ENCODE results near the gene MVB12B. TPM values are rescaled to one million over a fixed set of nuclear protein-coding genes. Genes with fewer than 3 reads are reported as not detected.

Gene MVB12B
- total RNA-seq, 2 donors from 2014 or later: 13.6 to 13.8 TPM

DNA sequence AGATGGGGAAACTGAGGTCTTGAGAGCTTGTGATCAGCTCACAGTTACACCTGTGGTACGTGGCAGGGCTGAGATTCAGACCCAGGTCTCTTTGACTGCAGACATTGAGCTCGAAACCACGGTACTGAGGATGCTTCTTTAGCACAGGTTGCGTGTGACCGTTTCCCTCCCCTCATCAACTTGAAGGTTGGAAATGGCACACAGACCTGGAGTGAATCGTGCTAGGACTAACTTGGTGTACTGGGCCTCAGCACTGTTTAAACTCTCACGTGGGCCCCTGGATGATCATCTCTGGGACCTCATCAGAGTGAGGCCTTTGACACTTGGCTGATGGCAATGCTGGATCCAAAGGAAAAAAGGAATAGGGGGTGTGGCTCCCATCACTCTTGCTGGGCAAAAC is 106.0 kb downstream of the MVB12B start:
- intact Hi-C loops (cut with DNase I): no loop called here

DNA sequence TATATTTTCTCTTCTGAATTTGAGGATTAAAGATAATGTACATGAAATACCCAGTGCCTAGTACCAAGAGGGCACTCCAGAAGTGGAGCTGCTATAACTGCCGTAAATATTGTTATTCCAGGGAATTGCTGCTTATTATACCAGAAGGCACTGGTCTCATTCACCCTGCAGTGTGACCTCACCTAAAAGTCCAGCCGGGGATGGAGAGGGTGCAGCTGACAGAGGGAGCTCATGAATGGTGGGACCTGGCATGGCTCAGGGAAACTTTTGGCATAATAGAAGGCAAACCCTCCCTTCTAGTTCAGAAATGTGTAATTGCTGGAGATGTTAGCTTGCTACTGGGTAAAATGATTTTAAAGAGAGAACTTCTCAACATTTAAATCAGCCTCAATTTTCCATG is 108.5 kb downstream of the MVB12B start:
- intact Hi-C loops (cut with DNase I): no loop called here
- DNase-seq (ENCODE audit: low spot score): no peak

More for the DNA sequence above, 106.0 kb downstream of the MVB12B start:
- no peak for DNase-seq (ENCODE audit: low spot score)

DNA sequence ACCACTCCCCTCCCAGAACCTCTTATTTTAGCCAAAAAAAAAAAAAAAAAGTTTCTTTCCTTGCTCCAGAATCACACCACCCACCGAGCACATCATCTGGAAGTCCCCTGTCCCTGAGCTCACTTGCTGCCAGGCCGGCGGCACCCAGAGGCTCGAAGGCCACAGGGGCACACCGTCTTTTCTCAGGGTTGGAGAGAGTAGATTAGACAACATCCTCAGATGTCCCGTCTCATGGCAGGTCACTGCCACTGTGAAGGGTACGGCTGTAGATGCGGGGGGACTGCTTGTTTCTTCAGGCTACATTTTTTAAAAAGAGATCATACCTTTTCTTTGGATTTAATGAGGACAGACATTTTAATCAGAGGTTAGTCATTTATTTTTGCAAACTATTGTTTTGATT is 109.0 kb downstream of the MVB12B start:
- DNase-seq (ENCODE audit: low spot score): no peak
- intact Hi-C loops (cut with DNase I): no loop called here

DNA sequence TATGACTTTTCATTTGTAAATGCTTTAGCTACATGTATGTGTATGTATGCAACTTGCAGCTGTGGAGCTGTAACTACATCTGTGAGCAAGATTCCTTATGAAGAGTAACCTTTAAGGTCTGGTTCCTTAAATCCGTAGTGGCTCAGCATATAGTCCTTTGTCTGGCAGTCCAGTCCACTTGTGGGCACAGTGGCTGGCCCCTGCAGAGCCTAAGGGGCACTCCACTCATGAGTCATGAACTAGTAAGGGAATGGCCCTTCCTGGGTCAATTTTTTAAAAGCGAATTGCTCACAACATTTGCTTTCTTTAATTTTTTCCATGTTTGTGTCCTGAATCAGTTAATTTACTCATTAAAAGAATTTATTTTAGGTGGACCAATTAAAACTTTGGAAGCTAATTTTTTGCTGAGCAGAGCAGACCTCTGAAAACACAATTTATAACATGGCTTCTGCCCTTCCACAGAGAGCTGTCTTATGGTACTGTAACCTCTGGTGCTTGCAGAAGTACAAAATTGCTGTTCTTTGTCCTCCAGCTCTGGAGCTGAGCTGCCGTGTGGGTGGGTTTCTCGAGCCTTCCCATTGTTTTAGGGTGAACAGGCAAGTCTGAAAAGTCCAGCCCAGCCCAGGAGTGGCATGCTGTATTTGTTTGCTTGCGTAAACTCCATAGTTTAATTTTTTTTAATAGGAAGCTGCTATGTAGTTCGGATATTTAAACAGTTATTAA is 110.1 kb downstream of the MVB12B start:
- DNase-seq (ENCODE audit: low spot score): no peak
- intact Hi-C loops (cut with DNase I): no loop called here

DNA sequence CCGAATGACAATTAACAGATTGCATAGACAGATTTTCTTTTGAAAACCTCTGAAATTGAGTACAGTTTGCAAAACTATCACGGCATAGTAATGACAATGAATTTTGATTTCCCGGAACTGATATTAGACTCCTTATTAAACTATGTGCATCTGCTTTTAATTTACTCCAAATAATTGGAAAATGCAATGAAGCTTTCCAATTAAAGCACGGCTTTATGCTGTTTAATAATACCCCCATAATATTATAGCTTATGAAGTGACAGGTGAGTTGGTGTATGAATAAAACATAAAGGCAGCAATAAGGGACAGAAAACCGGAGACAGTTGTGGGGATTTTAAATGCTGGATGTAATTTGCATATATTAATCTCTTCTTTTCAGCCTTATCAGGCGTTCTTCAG is 110.6 kb downstream of the MVB12B start:
- DNase-seq (ENCODE audit: low spot score): no peak

DNA sequence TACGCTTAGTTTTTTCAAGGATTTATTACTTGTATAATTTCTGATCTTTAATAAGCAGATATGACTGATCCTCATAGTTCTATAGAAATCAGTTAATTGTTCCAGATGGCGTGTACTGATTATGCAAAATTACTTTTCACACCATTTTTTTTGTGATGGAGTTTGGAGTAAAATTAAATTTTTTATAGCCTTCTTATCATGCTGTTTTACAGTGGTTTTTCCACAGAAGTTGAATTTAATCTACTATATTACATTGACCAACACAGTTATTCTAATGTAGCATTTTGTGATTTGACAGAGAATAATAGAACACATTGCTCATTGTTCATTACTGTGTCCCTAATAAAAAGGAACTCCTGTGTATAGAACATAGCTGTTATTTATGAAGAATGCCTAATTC is 111.1 kb downstream of the MVB12B start:
- no peak for DNase-seq (ENCODE audit: low spot score)
- intact Hi-C loops (cut with DNase I): no loop called here

More for the DNA sequence above, 110.6 kb downstream of the MVB12B start:
- intact Hi-C loops (cut with DNase I): no loop called here

DNA sequence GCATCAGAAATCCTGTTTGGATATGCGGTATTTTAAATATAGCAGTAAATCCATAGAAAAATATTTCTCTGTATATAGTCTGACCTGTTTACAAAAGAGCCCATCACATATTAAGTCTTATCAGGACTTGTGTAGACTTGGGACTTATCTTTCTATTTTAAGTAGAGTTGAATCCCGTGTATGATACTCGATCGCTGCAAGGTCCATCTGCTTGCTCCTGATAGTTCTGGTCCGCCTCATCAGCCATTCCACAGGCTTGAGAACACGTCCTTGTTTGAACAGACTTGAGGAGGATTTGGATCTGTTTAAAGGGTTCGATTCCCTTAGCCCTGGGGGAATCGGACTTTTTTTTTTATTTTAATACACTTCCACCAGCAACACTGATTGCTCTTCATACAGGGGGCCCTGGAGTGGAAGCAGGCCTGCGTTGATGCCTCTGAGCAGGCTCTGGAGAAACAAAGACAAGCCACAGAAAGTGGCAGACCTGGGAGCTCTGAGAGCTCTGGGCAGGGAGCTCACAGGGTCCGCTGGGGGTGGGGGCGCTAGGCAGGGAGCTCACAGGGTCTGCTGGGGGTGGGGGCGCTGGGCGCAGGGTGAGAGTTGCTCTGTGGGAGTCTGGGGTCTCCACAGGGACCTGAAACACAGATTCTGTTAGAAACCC is 112.2 kb downstream of the MVB12B start:
- intact Hi-C loops (cut with DNase I): no loop called here
- DNase-seq (ENCODE audit: low spot score): no peak

DNA sequence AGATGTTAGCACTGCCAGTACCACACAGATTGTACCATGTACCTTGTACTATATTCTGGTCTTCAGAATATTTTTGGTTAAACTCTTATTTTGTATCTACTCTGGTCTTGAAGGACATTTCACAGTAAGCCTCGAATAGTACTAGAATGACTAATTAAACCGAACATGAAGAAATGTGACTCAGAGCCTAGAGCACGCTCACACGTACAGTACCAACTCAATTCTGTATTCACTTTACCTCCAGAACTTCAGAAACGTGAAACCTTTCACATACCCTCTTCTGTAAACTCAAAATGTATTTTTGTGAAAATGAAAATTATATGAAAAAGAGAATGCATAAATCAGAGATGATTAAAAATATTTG is 112.8 kb downstream of the MVB12B start:
- no peak for DNase-seq (ENCODE audit: low spot score)

DNA sequence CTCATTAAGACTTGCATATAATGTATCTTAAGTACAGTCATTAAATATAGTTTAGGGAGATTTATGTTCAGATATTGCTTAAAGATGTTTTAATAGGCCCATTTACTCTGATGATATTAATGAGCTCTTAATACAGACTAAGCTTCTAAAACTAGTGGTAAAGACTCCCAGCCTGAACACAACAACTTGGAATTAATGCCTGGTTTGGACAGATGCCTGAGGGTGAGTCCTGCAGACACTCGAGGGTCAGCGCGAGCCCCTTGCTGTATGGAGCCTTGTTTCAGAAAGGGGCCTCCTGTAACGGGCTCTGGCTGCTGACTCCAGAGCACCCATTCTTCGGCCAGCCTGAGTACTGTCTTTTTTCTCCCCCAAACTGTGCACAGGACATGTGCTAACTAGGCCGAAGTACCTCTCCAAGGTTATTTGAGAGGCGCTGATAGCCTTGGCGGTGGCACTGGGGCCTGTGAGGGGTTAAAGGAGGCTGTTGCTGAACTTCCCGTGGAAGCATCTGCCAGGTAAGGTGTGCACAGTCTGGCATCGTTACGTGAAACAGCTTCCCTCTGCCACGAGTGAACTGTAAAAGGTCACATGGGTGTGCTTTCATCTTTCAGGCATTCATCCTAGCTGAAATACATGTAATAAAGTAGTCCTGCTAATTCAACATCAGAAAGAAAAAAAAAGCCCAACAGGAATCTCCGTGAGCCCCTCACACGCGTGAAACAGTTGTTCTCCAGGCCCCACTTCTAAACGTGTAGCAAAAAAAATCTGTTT is 113.4 kb downstream of the MVB12B start:
- DNase-seq (ENCODE audit: low spot score): no peak
- intact Hi-C loops (cut with DNase I): no loop called here

More for the DNA sequence above, 112.8 kb downstream of the MVB12B start:
- intact Hi-C loops (cut with DNase I): no loop called here

DNA sequence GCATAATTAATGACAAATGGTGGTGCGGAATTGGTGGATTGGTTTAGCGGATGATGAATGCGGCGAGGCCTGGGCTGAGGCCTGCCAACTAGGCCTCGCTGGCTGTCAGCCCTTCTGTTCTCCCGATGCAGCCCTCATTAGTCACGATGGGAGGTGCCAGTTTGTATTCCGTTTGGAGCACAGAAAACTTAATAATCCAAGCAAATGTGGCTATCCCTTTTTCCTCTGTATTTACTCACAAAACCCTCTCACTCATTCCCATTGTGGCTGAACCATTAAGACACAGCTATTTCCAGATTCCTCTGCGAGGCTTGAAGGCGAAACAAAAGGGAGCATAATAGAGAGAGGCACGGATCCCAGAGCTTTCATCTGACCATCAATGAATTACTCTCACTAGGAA is 114.3 kb downstream of the MVB12B start:
- intact Hi-C loops (cut with DNase I): no loop called here
- no peak for DNase-seq (ENCODE audit: low spot score)

DNA sequence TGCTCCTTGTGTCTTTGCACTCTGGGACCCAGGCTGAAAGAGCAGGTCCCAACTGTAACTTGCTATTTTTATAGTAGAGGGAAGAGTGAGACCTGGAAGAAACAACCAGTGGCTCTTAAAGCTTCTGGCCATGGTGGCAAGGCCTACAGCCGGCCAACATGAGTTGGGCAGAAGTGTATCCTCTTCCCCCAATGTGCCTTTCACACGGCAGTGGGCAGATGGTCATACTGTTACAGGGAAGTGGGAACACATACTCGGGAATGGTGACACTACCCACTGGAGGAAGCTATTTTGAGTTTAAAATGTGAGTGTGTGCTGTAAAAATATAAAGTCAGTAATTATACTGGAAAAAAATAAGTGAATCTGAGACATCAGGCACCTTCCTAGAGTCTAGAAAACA is 116.0 kb downstream of the MVB12B start:
- intact Hi-C loops (cut with DNase I): no loop called here
- no peak for DNase-seq (ENCODE audit: low spot score)

DNA sequence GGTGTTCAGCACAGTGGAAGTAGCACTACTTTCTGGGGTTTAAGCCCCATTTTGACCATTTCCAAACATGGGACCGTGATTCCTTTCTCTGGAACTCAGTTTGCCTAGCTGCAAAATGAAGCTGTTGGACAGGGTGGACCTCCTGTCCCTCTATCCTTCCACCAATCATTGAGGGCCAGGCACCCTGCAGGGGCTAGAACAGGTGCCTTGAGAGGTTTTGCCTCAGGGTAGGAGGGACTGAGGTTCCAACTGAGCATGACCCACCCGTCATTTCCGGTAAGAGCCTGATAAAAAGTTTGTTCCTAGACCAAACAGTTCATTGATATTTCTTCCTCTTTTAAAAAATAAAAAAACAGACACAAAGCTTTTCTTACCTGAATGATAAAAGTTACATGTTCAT is 116.5 kb downstream of the MVB12B start:
- no peak for DNase-seq (ENCODE audit: low spot score)
- intact Hi-C loops (cut with DNase I): no loop called here

DNA sequence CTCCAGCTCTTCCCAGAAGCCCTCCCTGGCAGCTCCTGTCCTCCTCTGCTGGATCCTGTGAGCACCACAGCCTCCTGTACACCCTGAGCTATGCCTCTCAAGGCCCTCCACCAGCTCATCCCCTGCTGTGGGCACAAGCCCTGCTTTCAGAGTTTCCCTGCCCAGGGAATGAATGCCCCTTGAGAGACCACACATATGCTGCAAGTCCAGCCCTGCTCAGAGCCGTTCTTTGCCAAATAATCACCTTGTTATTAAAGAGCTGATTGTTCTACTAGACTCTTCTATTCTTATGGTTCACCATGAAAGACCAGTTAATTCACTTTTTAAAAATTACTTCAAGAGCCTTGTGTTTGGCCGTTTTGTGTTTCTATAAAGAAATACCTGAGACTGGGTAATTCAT is 121.5 kb downstream of the MVB12B start:
- DNase-seq (ENCODE audit: low spot score): no peak
- intact Hi-C loops (cut with DNase I): no loop called here

DNA sequence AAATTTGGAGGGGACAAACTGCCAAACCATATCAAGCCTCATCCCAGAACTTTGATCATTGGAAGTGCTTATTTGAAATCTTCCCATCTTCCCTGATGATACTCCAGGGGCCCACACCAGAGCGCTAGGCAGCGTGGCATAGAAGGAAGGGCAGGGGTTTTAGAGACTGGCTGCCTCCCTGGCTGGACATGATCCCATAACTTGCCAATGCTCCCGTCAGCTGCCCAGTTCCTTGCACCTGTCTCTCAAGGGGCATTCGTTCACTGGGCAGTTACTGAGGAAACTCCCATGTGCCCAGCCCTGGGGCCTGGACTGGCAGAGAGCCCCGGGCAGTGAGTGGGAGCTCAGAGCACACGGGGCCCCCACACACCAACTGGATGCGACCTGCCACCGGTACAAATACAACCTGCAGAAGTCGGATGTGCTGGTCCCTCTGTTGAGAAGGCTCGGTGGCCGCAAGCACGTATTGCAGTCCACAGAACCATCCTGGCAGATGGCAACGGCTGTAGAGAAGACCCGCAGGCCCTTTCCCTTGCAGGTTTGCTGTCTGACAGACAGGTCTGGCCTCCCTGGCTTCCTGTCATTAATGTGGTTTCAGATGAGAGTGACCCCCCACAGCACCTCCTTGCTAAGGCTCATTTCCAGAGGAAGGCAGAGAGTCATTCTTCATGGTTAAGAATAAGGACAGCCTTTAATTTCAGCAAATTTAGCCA is 122.4 kb downstream of the MVB12B start:
- no peak for DNase-seq (ENCODE audit: low spot score)
- intact Hi-C loops (cut with DNase I): no loop called here

DNA sequence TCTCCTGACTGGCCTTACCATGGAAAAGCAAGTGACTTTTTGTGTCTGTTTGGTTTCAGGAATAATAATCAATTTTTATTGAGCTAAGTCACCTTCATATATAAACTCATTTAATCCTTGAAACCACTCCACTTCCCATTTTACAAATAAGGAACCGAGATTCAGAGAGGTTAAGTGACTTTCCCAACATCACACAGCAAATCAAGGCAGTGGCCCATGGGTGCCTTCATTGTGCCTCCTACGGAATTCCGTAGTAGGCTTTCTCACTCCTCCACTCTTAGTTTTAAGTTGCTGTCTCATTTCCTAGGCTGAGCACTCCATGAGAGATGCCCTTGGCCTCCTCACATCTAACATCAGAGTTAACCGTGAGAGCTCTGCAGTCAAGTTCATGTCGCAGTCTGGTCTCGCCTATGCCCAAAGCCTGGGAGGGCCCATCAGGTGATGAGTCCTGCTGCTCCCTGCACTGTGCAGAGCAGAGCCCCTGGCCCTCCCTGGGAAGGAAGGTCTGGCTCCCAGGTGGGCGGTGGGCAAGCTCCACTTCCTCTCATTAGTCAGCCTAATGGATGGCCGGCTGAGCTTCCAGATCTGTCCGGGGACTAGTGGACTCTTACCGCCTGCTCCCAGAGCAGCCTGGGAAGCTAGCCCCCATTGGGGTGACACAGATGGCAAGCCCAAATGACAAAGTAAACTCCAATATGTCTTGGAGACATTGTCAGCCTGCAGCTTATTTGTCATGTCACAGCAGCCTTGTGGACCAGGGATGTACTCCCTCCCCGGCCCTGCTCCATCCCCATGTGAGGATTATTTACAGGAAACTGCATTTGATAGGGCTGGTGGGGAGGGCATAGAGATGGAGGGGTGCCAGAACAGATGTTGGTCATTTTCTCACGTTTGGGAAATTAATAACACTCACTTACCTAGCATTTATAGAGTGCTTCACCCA is 123.4 kb downstream of the MVB12B start:
- no peak for DNase-seq (ENCODE audit: low spot score)
- intact Hi-C loops (cut with DNase I): no loop called here

DNA sequence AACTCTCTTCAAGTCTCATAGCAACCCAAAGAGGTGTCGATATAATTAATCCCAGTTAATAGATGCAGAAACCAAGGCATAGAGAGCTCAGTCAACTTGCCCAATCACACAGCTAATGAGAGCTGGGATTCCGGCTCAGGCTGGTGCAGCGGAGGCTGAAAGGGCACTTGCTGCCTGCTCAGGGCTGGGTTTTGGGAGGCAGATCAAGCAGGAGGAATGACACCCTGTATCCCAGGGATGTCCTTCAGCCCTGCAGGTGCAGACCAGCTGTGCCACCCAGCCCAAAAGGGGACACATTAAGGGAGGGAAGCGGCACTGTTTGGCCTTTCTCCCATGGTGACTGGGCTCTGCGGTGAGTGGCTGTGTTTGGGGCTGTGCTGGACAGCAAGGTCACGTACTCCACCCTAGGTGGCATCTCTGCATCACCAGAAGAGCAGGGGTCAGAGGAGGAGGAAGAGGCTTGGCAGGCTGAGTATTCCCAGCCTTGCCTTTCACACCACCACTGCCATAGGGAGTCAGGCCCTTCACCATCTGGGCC is 124.1 kb downstream of the MVB12B start:
- intact Hi-C loops (cut with DNase I): no loop called here
- DNase-seq (ENCODE audit: low spot score): no peak

DNA sequence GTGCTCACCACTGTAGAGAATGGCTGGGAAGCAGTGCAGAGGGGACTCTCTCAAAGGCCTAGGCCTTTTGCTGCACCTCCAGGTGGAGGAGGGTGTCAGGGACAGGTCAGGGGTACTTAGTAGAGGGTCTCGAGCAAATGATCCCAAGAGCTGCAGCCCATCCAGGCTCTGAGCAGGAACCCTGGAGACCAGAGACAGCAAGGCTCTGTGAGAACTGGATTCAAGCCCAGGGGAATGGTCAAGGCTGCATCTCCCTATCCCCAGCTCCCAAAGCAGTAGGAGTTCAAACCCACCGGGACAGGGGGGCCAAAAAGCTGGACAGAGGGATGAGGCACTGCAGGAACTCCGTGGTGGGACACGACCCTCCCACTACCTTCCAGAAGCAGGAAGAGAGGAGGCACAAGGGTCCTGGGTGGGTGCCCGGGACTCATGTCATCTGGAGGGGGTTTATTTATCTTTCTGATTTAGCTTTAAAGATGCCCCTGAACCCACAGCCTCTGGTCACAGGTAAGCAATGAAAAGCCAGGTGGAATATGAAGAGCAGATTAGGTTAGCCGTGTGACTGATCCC is 124.8 kb downstream of the MVB12B start:
- no peak for DNase-seq (ENCODE audit: low spot score)
- intact Hi-C loops (cut with DNase I): no loop called here

DNA sequence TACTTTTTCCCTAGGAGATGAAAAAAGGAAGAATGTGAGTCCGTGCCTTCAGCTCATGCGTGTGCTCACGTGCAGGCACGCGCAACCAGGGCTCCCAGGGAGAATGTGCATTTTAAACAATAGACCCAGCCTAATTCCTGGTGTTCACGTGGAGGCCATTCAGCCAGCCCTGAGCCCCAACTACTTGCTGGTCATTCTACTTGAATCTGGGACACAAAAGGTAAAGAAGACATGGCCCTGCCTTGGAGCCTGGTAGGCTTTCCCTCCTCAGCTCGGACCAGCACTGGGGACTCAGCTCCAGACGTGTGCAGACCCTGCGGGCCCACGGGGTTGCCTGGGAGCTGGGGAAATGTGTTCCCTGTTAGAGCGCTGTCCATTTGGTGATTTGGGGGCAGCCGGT is 125.5 kb downstream of the MVB12B start:
- no peak for DNase-seq (ENCODE audit: low spot score)
- intact Hi-C loops (cut with DNase I): no loop called here

Measured in posterior vena cava (tissue), 2 donors.